ENCODE results near the gene SMIM13. TPM values are rescaled to one million over a fixed set of nuclear protein-coding genes. Genes with fewer than 3 reads are reported as not detected.

Gene SMIM13
- total RNA-seq, 3 donors from 2014 or later (not counting 1 experiment from before 2014, with no cell fraction given) = 5.3 to 10.3 (median 9.8) TPM

GRCh38 chr6:11132194-11132888 is 38.7 kb downstream of the SMIM13 start:
- intact Hi-C loops (cut with micrococcal nuclease) = no loop called here
- H3K4me3 Mint-ChIP-seq = no peak overlapping the region
- DNase-seq (no peak), ATAC-seq (no peak)
- H3K27ac ChIP-seq (ENCODE audit: low read length) = no peak overlapping the region
- TF ChIP-seq CTCF (IDR thresholded peaks at IDR 0.05) = no peak
- 93% methylated on average over 5 of the region's 6 CpGs for WGBS (ENCODE audit: insufficient coverage)
- H3K4me1 Mint-ChIP-seq = peaks cover 22 to 25% of the 10 kb centered on the region in 2 donors
- H3K36me3 Mint-ChIP-seq = peaks cover 5% of the 10 kb centered on the region
- H3K9me3 ChIP-seq (ENCODE audit: control insufficient read depth, insufficient read depth, low read length) = no peaks in the 10 kb centered on the region
- no peak overlapping the region for H3K4me3 ChIP-seq (ENCODE audit: low read length)
- H3K36me3 ChIP-seq (ENCODE audit: control insufficient read depth, insufficient read depth, low read length) = peaks cover 12% of the 10 kb centered on the region
- no peaks in the 10 kb centered on the region for H3K4me1 ChIP-seq (ENCODE audit: control insufficient read depth, insufficient read depth, low read length)
- no peak overlapping the region for H3K27ac Mint-ChIP-seq
- H3K27me3 ChIP-seq (ENCODE audit: control insufficient read depth, insufficient read depth, low read length) = no peaks in the 10 kb centered on the region
- no peaks in the 10 kb centered on the region for H3K9me3 Mint-ChIP-seq
- no peaks in the 10 kb centered on the region for H3K27me3 Mint-ChIP-seq (ENCODE audit: low read depth in 2 of 2)

- H3K36me3 Mint-ChIP-seq = peaks cover 5% of the 10 kb centered on the region
- peaks cover 18 to 21% of the 10 kb centered on the region in 2 donors for H3K4me1 Mint-ChIP-seq
- Histone ChIP-seq H3K27me3 (ENCODE audit: control insufficient read depth, insufficient read depth, low read length) (no peaks in the 10 kb centered on the region), H3K36me3 (ENCODE audit: control insufficient read depth, insufficient read depth, low read length) (peaks cover 12% of the 10 kb centered on the region), H3K9me3 (ENCODE audit: control insufficient read depth, insufficient read depth, low read length) (no peaks in the 10 kb centered on the region), H3K4me1 (ENCODE audit: control insufficient read depth, insufficient read depth, low read length) (no peaks in the 10 kb centered on the region), H3K4me3 (ENCODE audit: low read length) (no peak overlapping the region), H3K27ac (ENCODE audit: low read length) (no peak overlapping the region)
- no peak overlapping the region for H3K27ac Mint-ChIP-seq
- TF ChIP-seq CTCF (IDR thresholded peaks at IDR 0.05) = no peak
- intact Hi-C loops (cut with micrococcal nuclease) = no loop called here
- H3K27me3 Mint-ChIP-seq (ENCODE audit: low read depth in 2 of 2) = no peaks in the 10 kb centered on the region
- DNase-seq (no peak), ATAC-seq (no peak)
- no peaks in the 10 kb centered on the region for H3K9me3 Mint-ChIP-seq
- WGBS (ENCODE audit: insufficient coverage) = 100% methylated on average over 3 of the region's 5 CpGs
- no peak overlapping the region for H3K4me3 Mint-ChIP-seq
Measured at GRCh38 chr6:11133281-11133680, 39.6 kb downstream of the SMIM13 start.

GRCh38 chr6:11136809-11137208 is 43.2 kb downstream of the SMIM13 start:
- H3K27me3 Mint-ChIP-seq (ENCODE audit: low read depth in 2 of 2) = no peaks in the 10 kb centered on the region
- peaks cover 5% of the 10 kb centered on the region for H3K36me3 Mint-ChIP-seq
- Histone ChIP-seq H3K27ac (ENCODE audit: low read length) (no peak overlapping the region), H3K27me3 (ENCODE audit: control insufficient read depth, insufficient read depth, low read length) (no peaks in the 10 kb centered on the region), H3K4me3 (ENCODE audit: low read length) (no peak overlapping the region), H3K9me3 (ENCODE audit: control insufficient read depth, insufficient read depth, low read length) (no peaks in the 10 kb centered on the region), H3K4me1 (ENCODE audit: control insufficient read depth, insufficient read depth, low read length) (no peaks in the 10 kb centered on the region), H3K36me3 (ENCODE audit: control insufficient read depth, insufficient read depth, low read length) (peaks cover 12% of the 10 kb centered on the region)
- H3K4me3 Mint-ChIP-seq = no peak overlapping the region
- ATAC-seq (no peak), DNase-seq (no peak)
- no peaks in the 10 kb centered on the region for H3K4me1 Mint-ChIP-seq
- intact Hi-C loops (cut with micrococcal nuclease) = no loop called here
- no peak for TF ChIP-seq CTCF (IDR thresholded peaks at IDR 0.05)
- no peaks in the 10 kb centered on the region for H3K9me3 Mint-ChIP-seq
- no peak overlapping the region for H3K27ac Mint-ChIP-seq
